Smooth muscle cell (in vitro differentiated cells): Measurements from ENCODE around the gene ESRRG. TPM values are rescaled to one million over a fixed set of nuclear protein-coding genes. Genes with fewer than 3 reads are reported as not detected.

Source experiments
- DNase-seq: peaks from one replicate; lab custom pipeline; 2025; ENCODE audit not compliant: unreplicated experiment; lab: John Stamatoyannopoulos, UW
- H2AFZ ChIP-seq: fragments of 200-600 bp; sonication (generic); 2 replicates; pipeline ENCODE4 v1.6.0; 2016; ENCODE audit warnings: antibody characterized with exemption, low read depth, mild to moderate bottlenecking
- H3F3A ChIP-seq: fragments of 200-600 bp; sonication (generic); 2 replicates; pipeline ENCODE4 v1.6.0; 2017; ENCODE audit warnings: antibody characterized with exemption, low read depth
- H3K27ac ChIP-seq: fragments of 200-600 bp; sonication (generic); 2 replicates; pipeline ENCODE4 v1.5.1; 2016; ENCODE audit warnings: low read depth, mild to moderate bottlenecking
- H3K27me3 ChIP-seq: fragments of 200-600 bp; sonication (generic); 2 replicates; pipeline ENCODE4 v1.6.1; 2016; ENCODE audit warnings: low read depth, mild to moderate bottlenecking
- H3K36me3 ChIP-seq: fragments of 200-600 bp; sonication (generic); 2 replicates; pipeline ENCODE4 v1.5.1; 2016; ENCODE audit warnings: low read depth
- H3K4me1 ChIP-seq: fragments of 200-600 bp; sonication (generic); 2 replicates; pipeline ENCODE4 v1.5.1; 2016; ENCODE audit warnings: low read depth
- H3K4me2 ChIP-seq: fragments of 200-600 bp; sonication (generic); 2 replicates; pipeline ENCODE4 v1.6.0; 2016; ENCODE audit warnings: mild to moderate bottlenecking
- H3K4me3 ChIP-seq: fragments of 200-600 bp; sonication (generic); 2 replicates; pipeline ENCODE4 v1.5.1; 2016; ENCODE audit warnings: mild to moderate bottlenecking
- H3K79me2 ChIP-seq: fragments of 200-600 bp; sonication (generic); 2 replicates; pipeline ENCODE4 v1.6.0; 2016; ENCODE audit warnings: low read depth, mild to moderate bottlenecking
- H3K9ac ChIP-seq: fragments of 200-600 bp; sonication (generic); 2 replicates; pipeline ENCODE4 v1.6.0; 2016; ENCODE audit warnings: low read depth
- H3K9me3 ChIP-seq: fragments of 200-600 bp; sonication (generic); replicated peaks from 2 replicates; pipeline ENCODE4 v1.5.1; 2016; ENCODE audit warnings: low read depth
- H4K20me1 ChIP-seq: fragments of 200-600 bp; sonication (generic); 2 replicates; pipeline ENCODE4 v1.6.0; 2016; ENCODE audit warnings: low read depth
- WGBS: methylation state at CpG from one replicate; pipeline ENCODE4 v1.1.7; 2016; ENCODE audit warnings: low lambda C conversion rate; 5-methylcytosine and 5-hydroxymethylcytosine counted together
- polyA plus RNA-seq: library from polyadenylated mRNA; unstranded; fragments of >200 nt; fragmentation: Nextera tagmentation; extraction: Ambion mirVana; gene quantifications from 2 replicates; pipeline ENCODE4 v1.2.1, GENCODE V29; 2016
- total RNA-seq: library from RNA; depleted of rRNA; stranded (reverse); fragments of >200 nt; gene quantifications from 2 replicates; pipeline ENCODE4 v1.2.3, GENCODE V29; 2014
- TF ChIP-seq, protein P1 (sequence below): fragments of 200-600 bp; sonication (generic); IDR thresholded peaks from 2 replicates; pipeline ENCODE4 v1.5.1; 2017; ENCODE audit warnings: borderline replicate concordance, mild to moderate bottlenecking, antibody characterized with exemption; ENCODE audit not compliant: insufficient read depth, poor library complexity, severe bottlenecking

ESRRG gene
- total and polyA plus RNA-seq, 2 experiments from 2014 or later, result 0.26 TPM; not detected in 1

- Histone ChIP-seq H3K9ac (no peak overlapping the region), H2AFZ (no peak overlapping the region), H3K4me1 (no peaks in the 10 kb centered on the region), H3K4me3 (no peak overlapping the region), H3K27me3 (peaks cover 2% of the 10 kb centered on the region), H3K4me2 (no peak overlapping the region), H3K27ac (no peak overlapping the region), H3K79me2 (no peaks in the 10 kb centered on the region), H3K9me3 (no peaks in the 10 kb centered on the region), H4K20me1 (no peaks in the 10 kb centered on the region), H3F3A (no peaks in the 10 kb centered on the region), H3K36me3 (no peaks in the 10 kb centered on the region)
- DNase-seq, result no peak
- 94% methylated on average over 3 of the region's 3 CpGs for WGBS
- TF ChIP-seq, protein P1, sequence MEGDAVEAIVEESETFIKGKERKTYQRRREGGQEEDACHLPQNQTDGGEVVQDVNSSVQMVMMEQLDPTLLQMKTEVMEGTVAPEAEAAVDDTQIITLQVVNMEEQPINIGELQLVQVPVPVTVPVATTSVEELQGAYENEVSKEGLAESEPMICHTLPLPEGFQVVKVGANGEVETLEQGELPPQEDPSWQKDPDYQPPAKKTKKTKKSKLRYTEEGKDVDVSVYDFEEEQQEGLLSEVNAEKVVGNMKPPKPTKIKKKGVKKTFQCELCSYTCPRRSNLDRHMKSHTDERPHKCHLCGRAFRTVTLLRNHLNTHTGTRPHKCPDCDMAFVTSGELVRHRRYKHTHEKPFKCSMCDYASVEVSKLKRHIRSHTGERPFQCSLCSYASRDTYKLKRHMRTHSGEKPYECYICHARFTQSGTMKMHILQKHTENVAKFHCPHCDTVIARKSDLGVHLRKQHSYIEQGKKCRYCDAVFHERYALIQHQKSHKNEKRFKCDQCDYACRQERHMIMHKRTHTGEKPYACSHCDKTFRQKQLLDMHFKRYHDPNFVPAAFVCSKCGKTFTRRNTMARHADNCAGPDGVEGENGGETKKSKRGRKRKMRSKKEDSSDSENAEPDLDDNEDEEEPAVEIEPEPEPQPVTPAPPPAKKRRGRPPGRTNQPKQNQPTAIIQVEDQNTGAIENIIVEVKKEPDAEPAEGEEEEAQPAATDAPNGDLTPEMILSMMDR, result no peak
These were observed 83.1 kb downstream of the ESRRG start for GRCh38 chr1:216640100-216640499.

GRCh38 chr1:216632980-216633379 lies 90.2 kb downstream of the ESRRG start:
- no peak overlapping the region for H3K4me3 ChIP-seq
- H3K4me1 ChIP-seq, result no peaks in the 10 kb centered on the region
- H3K27me3 ChIP-seq, result peaks cover 21% of the 10 kb centered on the region
- no peaks in the 10 kb centered on the region for H3K79me2 ChIP-seq
- no peak overlapping the region for H2AFZ ChIP-seq
- no peak overlapping the region for H3K27ac ChIP-seq
- no peaks in the 10 kb centered on the region for H3K9me3 ChIP-seq
- no peaks in the 10 kb centered on the region for H3F3A ChIP-seq
- no peak overlapping the region for H3K4me2 ChIP-seq
- 76% methylated on average over 3 of the region's 3 CpGs for WGBS
- DNase-seq, result no peak
- no peaks in the 10 kb centered on the region for H3K36me3 ChIP-seq
- no peak overlapping the region for H3K9ac ChIP-seq
- no peaks in the 10 kb centered on the region for H4K20me1 ChIP-seq
- TF ChIP-seq, protein P1, result no peak

DNA sequence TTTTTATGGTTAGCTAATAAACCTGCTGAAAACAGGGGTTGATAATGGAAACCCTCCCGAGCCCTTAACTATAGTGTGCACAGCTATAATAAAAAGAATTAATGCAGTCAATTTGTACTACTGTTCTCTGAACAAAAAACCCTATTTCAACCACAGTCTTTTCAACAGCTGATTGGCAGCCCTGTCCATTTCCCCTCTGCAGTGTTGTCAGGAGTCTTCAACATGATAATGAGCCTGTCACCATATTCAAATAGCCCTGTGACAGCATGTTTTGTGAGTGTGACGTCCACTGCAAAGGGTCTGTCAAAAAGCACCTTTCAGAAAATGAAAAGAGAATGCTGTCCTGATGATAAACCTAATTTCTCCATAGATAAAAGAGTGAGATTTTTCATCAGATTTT lies 92.7 kb downstream of the ESRRG start:
- WGBS, result 71% methylated on average over 2 of the region's 2 CpGs
- DNase-seq, result no peak

GRCh38 chr1:216627252-216627651 lies 96.0 kb downstream of the ESRRG start:
- no peak overlapping the region for H3K4me3 ChIP-seq
- WGBS, result 87% methylated on average over 3 of the region's 3 CpGs
- no peaks in the 10 kb centered on the region for H4K20me1 ChIP-seq
- no peak overlapping the region for H2AFZ ChIP-seq
- no peaks in the 10 kb centered on the region for H3K36me3 ChIP-seq
- no peak overlapping the region for H3K9ac ChIP-seq
- peaks cover 6% of the 10 kb centered on the region for H3K27me3 ChIP-seq
- no peak for DNase-seq
- no peak overlapping the region for H3K4me2 ChIP-seq
- H3K4me1 ChIP-seq, result no peaks in the 10 kb centered on the region
- H3K79me2 ChIP-seq, result no peaks in the 10 kb centered on the region
- H3F3A ChIP-seq, result no peaks in the 10 kb centered on the region
- no peaks in the 10 kb centered on the region for H3K9me3 ChIP-seq
- TF ChIP-seq, protein P1, result no peak
- no peak overlapping the region for H3K27ac ChIP-seq

More for the DNA sequence above, 92.7 kb downstream of the ESRRG start:
- Histone ChIP-seq H3K27ac (no peak overlapping the region), H3K79me2 (no peaks in the 10 kb centered on the region), H3K9me3 (no peaks in the 10 kb centered on the region), H4K20me1 (no peaks in the 10 kb centered on the region), H2AFZ (no peak overlapping the region), H3K27me3 (peaks cover 24% of the 10 kb centered on the region), H3K4me3 (no peak overlapping the region), H3K4me1 (no peaks in the 10 kb centered on the region), H3K36me3 (no peaks in the 10 kb centered on the region), H3K4me2 (no peak overlapping the region), H3K9ac (no peak overlapping the region), H3F3A (no peaks in the 10 kb centered on the region)
- TF ChIP-seq, protein P1, result no peak
